ENCODE data around the gene AKAP5. TPM values are rescaled to one million over a fixed set of nuclear protein-coding genes. Genes with fewer than 3 reads are reported as not detected.

AKAP5 gene
- total and polyA plus RNA-seq, 9 of the 15 experiments (the other 6 are each of a cell fraction or from before 2014, with no cell fraction given): 0.06 to 0.94 (median 0.34) TPM

GRCh38 chr14:64491637-64492036, 26.3 kb downstream of the AKAP5 start (continued):
- TF ChIP-seq LARP7 (IDR thresholded peaks at IDR 0.05) (no peak), KLF6 (CRISPR knock-in tag; IDR thresholded peaks at IDR 0.05; ENCODE audit: borderline replicate concordance) (no peak), HLTF (IDR thresholded peaks at IDR 0.05) (no peak), CBX2 (IDR thresholded peaks at IDR 0.05; ENCODE audit: insufficient read depth, low read length, poor library complexity, severe bottlenecking) (no peak), IRF2 (CRISPR knock-in tag; IDR thresholded peaks at IDR 0.05) (no peak), HDAC6 (IDR thresholded peaks at IDR 0.05; ENCODE audit: low read depth, low read length) (no peak), SRSF7 (optimal IDR thresholded peaks at IDR 0.05; ENCODE audit: low read depth, low read length) (no peak)
- TF ChIP-seq, protein P1, sequence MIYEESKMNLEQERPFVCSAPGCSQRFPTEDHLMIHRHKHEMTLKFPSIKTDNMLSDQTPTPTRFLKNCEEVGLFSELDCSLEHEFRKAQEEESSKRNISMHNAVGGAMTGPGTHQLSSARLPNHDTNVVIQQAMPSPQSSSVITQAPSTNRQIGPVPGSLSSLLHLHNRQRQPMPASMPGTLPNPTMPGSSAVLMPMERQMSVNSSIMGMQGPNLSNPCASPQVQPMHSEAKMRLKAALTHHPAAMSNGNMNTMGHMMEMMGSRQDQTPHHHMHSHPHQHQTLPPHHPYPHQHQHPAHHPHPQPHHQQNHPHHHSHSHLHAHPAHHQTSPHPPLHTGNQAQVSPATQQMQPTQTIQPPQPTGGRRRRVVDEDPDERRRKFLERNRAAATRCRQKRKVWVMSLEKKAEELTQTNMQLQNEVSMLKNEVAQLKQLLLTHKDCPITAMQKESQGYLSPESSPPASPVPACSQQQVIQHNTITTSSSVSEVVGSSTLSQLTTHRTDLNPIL (CRISPR knock-in tag; IDR thresholded peaks at IDR 0.05): no peak
- TF ChIP-seq, protein P2, sequence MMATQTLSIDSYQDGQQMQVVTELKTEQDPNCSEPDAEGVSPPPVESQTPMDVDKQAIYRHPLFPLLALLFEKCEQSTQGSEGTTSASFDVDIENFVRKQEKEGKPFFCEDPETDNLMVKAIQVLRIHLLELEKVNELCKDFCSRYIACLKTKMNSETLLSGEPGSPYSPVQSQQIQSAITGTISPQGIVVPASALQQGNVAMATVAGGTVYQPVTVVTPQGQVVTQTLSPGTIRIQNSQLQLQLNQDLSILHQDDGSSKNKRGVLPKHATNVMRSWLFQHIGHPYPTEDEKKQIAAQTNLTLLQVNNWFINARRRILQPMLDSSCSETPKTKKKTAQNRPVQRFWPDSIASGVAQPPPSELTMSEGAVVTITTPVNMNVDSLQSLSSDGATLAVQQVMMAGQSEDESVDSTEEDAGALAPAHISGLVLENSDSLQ (IDR thresholded peaks at IDR 0.05): no peak
- TF ChIP-seq, protein P3, sequence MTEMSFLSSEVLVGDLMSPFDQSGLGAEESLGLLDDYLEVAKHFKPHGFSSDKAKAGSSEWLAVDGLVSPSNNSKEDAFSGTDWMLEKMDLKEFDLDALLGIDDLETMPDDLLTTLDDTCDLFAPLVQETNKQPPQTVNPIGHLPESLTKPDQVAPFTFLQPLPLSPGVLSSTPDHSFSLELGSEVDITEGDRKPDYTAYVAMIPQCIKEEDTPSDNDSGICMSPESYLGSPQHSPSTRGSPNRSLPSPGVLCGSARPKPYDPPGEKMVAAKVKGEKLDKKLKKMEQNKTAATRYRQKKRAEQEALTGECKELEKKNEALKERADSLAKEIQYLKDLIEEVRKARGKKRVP (CRISPR knock-in tag; IDR thresholded peaks at IDR 0.05): no peak
- TF ChIP-seq, protein P4, sequence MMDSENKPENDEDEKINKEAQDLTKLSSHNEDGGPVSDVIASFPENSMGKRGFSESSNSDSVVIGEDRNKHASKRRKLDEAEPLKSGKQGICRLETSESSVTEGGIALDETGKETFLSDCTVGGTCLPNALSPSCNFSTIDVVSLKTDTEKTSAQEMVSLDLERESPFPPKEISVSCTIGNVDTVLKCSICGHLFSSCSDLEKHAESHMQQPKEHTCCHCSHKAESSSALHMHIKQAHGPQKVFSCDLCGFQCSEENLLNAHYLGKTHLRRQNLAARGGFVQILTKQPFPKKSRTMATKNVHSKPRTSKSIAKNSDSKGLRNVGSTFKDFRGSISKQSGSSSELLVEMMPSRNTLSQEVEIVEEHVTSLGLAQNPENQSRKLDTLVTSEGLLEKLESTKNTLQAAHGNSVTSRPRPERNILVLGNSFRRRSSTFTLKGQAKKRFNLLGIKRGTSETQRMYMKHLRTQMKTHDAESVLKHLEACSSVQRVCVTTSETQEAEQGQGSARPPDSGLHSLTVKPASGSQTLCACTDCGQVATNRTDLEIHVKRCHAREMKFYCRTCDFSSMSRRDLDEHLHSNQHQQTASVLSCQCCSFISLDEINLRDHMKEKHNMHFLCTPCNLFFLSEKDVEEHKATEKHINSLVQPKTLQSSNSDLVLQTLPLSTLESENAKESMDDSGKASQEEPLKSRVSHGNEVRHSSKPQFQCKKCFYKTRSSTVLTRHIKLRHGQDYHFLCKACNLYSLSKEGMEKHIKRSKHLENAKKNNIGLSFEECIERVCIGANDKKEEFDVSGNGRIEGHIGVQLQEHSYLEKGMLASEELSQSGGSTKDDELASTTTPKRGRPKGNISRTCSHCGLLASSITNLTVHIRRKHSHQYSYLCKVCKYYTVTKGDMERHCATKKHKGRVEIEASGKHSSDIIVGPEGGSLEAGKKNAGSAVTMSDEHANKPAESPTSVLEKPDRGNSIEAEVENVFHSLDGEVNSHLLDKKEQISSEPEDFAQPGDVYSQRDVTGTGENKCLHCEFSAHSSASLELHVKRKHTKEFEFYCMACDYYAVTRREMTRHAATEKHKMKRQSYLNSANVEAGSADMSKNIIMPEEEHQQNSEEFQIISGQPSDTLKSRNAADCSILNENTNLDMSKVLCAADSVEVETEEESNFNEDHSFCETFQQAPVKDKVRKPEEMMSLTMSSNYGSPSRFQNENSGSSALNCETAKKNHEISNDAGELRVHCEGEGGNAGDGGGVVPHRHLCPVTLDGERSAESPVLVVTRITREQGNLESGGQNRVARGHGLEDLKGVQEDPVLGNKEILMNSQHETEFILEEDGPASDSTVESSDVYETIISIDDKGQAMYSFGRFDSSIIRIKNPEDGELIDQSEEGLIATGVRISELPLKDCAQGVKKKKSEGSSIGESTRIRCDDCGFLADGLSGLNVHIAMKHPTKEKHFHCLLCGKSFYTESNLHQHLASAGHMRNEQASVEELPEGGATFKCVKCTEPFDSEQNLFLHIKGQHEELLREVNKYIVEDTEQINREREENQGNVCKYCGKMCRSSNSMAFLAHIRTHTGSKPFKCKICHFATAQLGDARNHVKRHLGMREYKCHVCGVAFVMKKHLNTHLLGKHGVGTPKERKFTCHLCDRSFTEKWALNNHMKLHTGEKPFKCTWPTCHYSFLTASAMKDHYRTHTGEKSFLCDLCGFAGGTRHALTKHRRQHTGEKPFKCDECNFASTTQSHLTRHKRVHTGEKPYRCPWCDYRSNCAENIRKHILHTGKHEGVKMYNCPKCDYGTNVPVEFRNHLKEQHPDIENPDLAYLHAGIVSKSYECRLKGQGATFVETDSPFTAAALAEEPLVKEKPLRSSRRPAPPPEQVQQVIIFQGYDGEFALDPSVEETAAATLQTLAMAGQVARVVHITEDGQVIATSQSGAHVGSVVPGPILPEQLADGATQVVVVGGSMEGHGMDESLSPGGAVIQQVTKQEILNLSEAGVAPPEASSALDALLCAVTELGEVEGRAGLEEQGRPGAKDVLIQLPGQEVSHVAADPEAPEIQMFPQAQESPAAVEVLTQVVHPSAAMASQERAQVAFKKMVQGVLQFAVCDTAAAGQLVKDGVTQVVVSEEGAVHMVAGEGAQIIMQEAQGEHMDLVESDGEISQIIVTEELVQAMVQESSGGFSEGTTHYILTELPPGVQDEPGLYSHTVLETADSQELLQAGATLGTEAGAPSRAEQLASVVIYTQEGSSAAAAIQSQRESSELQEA (IDR thresholded peaks at IDR 0.05; ENCODE audit: low read depth): no peak

Data from K562 (cell line).